Activated naive CD8-positive, alpha-beta T cell (primary cell): Measurements from ENCODE around the gene MEA1.
"Not testable (repeated sequence)": the region's sequence is repeated elsewhere in the genome, so short reads cannot be mapped to it uniquely, and the experiment has no call there.

Experiments
- H3K27ac Mint-ChIP-seq: one replicate; pipeline ENCODE4 v1.8.0; 2021; ENCODE audit warnings: mixed read lengths
- H3K27me3 Mint-ChIP-seq: one replicate; pipeline ENCODE4 v1.8.0; 2021; ENCODE audit warnings: mixed read lengths
- H3K36me3 Mint-ChIP-seq: one replicate; pipeline ENCODE4 v1.8.0; 2021; ENCODE audit warnings: mixed read lengths
- H3K4me1 Mint-ChIP-seq: one replicate; pipeline ENCODE4 v1.8.0; 2021; ENCODE audit warnings: low read depth, mixed read lengths
- H3K4me3 Mint-ChIP-seq: one replicate; pipeline ENCODE4 v1.8.0; 2021; ENCODE audit warnings: mild to moderate bottlenecking, mixed read lengths
- H3K9me3 Mint-ChIP-seq: one replicate; pipeline ENCODE4 v1.8.0; 2021; ENCODE audit warnings: low read depth, mixed read lengths

MEA1 gene

GRCh38 chr6:43006251-43006650, 7.5 kb downstream of the MEA1 start:
- Mint-ChIP-seq H3K4me1 (peaks cover 2% of the 10 kb centered on the region), H3K27me3 (no peaks in the 10 kb centered on the region), H3K36me3 (peaks cover 2% of the 10 kb centered on the region), H3K27ac (no peak overlapping the region), H3K9me3 (no peaks in the 10 kb centered on the region), H3K4me3 (no peak overlapping the region)

- Mint-ChIP-seq H3K4me3 (no peak overlapping the region), H3K27ac (no peak overlapping the region), H3K4me1 (peaks cover 2% of the 10 kb centered on the region), H3K27me3 (no peaks in the 10 kb centered on the region), H3K9me3 (no peaks in the 10 kb centered on the region), H3K36me3 (peaks cover 2% of the 10 kb centered on the region)
Observed at GRCh38 chr6:43005844-43006243, 7.9 kb downstream of the MEA1 start.

- Mint-ChIP-seq H3K27me3 (no peaks in the 10 kb centered on the region), H3K4me3 (no peak overlapping the region), H3K27ac (no peak overlapping the region), H3K4me1 (peaks cover 3% of the 10 kb centered on the region), H3K36me3 (peaks cover 2% of the 10 kb centered on the region), H3K9me3 (no peaks in the 10 kb centered on the region)
Observed at GRCh38 chr6:43001843-43002242, 11.9 kb downstream of the MEA1 start.

- not testable (repeated sequence) for H3K27me3 Mint-ChIP-seq, H3K4me1 Mint-ChIP-seq, H3K4me3 Mint-ChIP-seq, H3K36me3 Mint-ChIP-seq, H3K9me3 Mint-ChIP-seq, H3K27ac Mint-ChIP-seq
Observed at GRCh38 chr6:42998205-42998604, 15.5 kb downstream of the MEA1 start.

GRCh38 chr6:42996513-42996912, 17.2 kb downstream of the MEA1 start:
- H3K4me3 Mint-ChIP-seq: no peak overlapping the region
- peaks cover 4% of the 10 kb centered on the region for H3K4me1 Mint-ChIP-seq
- no peaks in the 10 kb centered on the region for H3K27me3 Mint-ChIP-seq
- H3K9me3 Mint-ChIP-seq: no peaks in the 10 kb centered on the region
- peaks cover 3% of the 10 kb centered on the region for H3K36me3 Mint-ChIP-seq
- H3K27ac Mint-ChIP-seq: no peak overlapping the region

- no peaks in the 10 kb centered on the region for H3K9me3 Mint-ChIP-seq
- H3K36me3 Mint-ChIP-seq: peaks cover 3% of the 10 kb centered on the region
- H3K27ac Mint-ChIP-seq: no peak overlapping the region
- peaks cover 13% of the 10 kb centered on the region for H3K4me1 Mint-ChIP-seq
- no peaks in the 10 kb centered on the region for H3K27me3 Mint-ChIP-seq
- no peak overlapping the region for H3K4me3 Mint-ChIP-seq
Observed at GRCh38 chr6:42993445-42993844, 20.3 kb downstream of the MEA1 start.

- no peaks in the 10 kb centered on the region for H3K9me3 Mint-ChIP-seq
- no peaks in the 10 kb centered on the region for H3K27me3 Mint-ChIP-seq
- peaks cover 3% of the 10 kb centered on the region for H3K36me3 Mint-ChIP-seq
- H3K4me3 Mint-ChIP-seq: no peak overlapping the region
- peaks cover 45% of the 10 kb centered on the region for H3K4me1 Mint-ChIP-seq
- H3K27ac Mint-ChIP-seq: no peak overlapping the region
Observed at GRCh38 chr6:42989923-42990322, 23.8 kb downstream of the MEA1 start.

- no peak overlapping the region for H3K4me3 Mint-ChIP-seq
- no peak overlapping the region for H3K27ac Mint-ChIP-seq
- H3K27me3 Mint-ChIP-seq: no peaks in the 10 kb centered on the region
- H3K4me1 Mint-ChIP-seq: peaks cover 51% of the 10 kb centered on the region
- H3K36me3 Mint-ChIP-seq: peaks cover 2% of the 10 kb centered on the region
- no peaks in the 10 kb centered on the region for H3K9me3 Mint-ChIP-seq
Observed at GRCh38 chr6:42988486-42989020, 25.2 kb downstream of the MEA1 start.

- Mint-ChIP-seq H3K9me3 (no peaks in the 10 kb centered on the region), H3K36me3 (no peaks in the 10 kb centered on the region), H3K4me1 (peaks cover 49% of the 10 kb centered on the region), H3K4me3 (peak overlapping the region; percentile 14), H3K27me3 (no peaks in the 10 kb centered on the region), H3K27ac (no peak overlapping the region)
Observed at GRCh38 chr6:42987533-42988451, 26.0 kb downstream of the MEA1 start.

GRCh38 chr6:42984924-42985475, 28.7 kb downstream of the MEA1 start:
- Mint-ChIP-seq H3K36me3 (no peaks in the 10 kb centered on the region), H3K27me3 (no peaks in the 10 kb centered on the region), H3K9me3 (no peaks in the 10 kb centered on the region), H3K4me3 (peak overlapping the region; percentile 93), H3K27ac (peak overlapping the region; percentile 81), H3K4me1 (peaks cover 53% of the 10 kb centered on the region)

GRCh38 chr6:42984001-42984923, 29.5 kb downstream of the MEA1 start, which contains the start of gene PPP2R5D:
PPP2R5D (plus strand) TSS chr6:42984570; CDS start chr6:42984678, 108 bp downstream.
- Mint-ChIP-seq H3K36me3 (no peaks in the 10 kb centered on the region), H3K4me3 (peak within 1 kb of the TSS; percentile 93), H3K4me1 (peaks cover 61% of the 10 kb centered on the region), H3K9me3 (no peaks in the 10 kb centered on the region), H3K27ac (peak within 1 kb of the TSS; percentile 89), H3K27me3 (no peaks in the 10 kb centered on the region)

- no peaks in the 10 kb centered on the region for H3K27me3 Mint-ChIP-seq
- peaks cover 2% of the 10 kb centered on the region for H3K36me3 Mint-ChIP-seq
- H3K9me3 Mint-ChIP-seq: no peaks in the 10 kb centered on the region
- peak overlapping the region; percentile 29 for H3K27ac Mint-ChIP-seq
- H3K4me3 Mint-ChIP-seq: no peak overlapping the region
- H3K4me1 Mint-ChIP-seq: peaks cover 53% of the 10 kb centered on the region
Observed at GRCh38 chr6:42981836-42982235, 31.9 kb downstream of the MEA1 start.

GRCh38 chr6:42979523-42980177, 34.1 kb downstream of the MEA1 start:
- Mint-ChIP-seq H3K36me3 (peaks cover 3% of the 10 kb centered on the region), H3K27ac (peak overlapping the region; percentile 98), H3K27me3 (no peaks in the 10 kb centered on the region), H3K9me3 (no peaks in the 10 kb centered on the region), H3K4me3 (peak overlapping the region; percentile 92), H3K4me1 (peaks cover 49% of the 10 kb centered on the region)

GRCh38 chr6:42978839-42979522, 34.8 kb downstream of the MEA1 start, which contains the start of gene PEX6:
PEX6 (minus strand) TSS chr6:42979181; CDS start chr6:42979150, 31 bp downstream.
- Mint-ChIP-seq H3K36me3 (peaks cover 3% of the 10 kb centered on the region), H3K9me3 (no peaks in the 10 kb centered on the region), H3K27ac (peak within 1 kb of the TSS; percentile 98), H3K27me3 (no peaks in the 10 kb centered on the region), H3K4me3 (peak within 1 kb of the TSS; percentile 92), H3K4me1 (peaks cover 48% of the 10 kb centered on the region)
